Right renal pelvis (tissue), 4 donors: ENCODE results near the gene LXN. TPM values are rescaled to one million over a fixed set of nuclear protein-coding genes. Genes with fewer than 3 reads are reported as not detected.

ENCODE experiments used
- polyA plus RNA-seq, 4 donors: library from polyadenylated mRNA; unstranded; fragments of 120-200 nt; gene quantifications; one replicate each; pipeline ENCODE4 v1.2.1, GENCODE V29; 2013; ENCODE audit not compliant: insufficient read length in 4 of 4

Gene LXN
- polyA plus RNA-seq, 4 donors: 28.7 to 38.3 (median 31.5) TPM

Other genes starting within 250 kb of the LXN start
- gene MLF1, start 101.5 kb downstream of the LXN start, polyA plus RNA-seq: 10 to 100 TPM; 56.1 to 65.9 (median 64.0) TPM
- 10 to 100 TPM; 45.3 to 50.7 (median 48.4) TPM for gene GFM1, start 28.1 kb downstream of the LXN start, polyA plus RNA-seq
- 10 to 100 TPM; 11.2 to 34.1 (median 13.4) TPM for gene RARRES1, start 59.8 kb upstream of the LXN start, polyA plus RNA-seq
- 10 to 100 TPM; 51.0 to 59.0 (median 55.3) TPM for gene MFSD1, start 129.4 kb upstream of the LXN start, polyA plus RNA-seq